Fibroblast of lung (primary cell): ENCODE data around the gene SEC22B. TPM values are rescaled to one million over a fixed set of nuclear protein-coding genes. Genes with fewer than 3 reads are reported as not detected.
"Not testable (repeated sequence)": the region's sequence is repeated elsewhere in the genome, so short reads cannot be mapped to it uniquely, and the experiment has no call there.

ENCODE experiments used
- DNase-seq, 2 donors: peaks; one replicate each; pipeline versions ENCODE4 v3.0.0 to v3.0.0-alpha.2; 2010; ENCODE audit warnings: low read depth in 2 of 2
- H2AFZ ChIP-seq: 2 replicates; pipeline ENCODE4 v1.5.1; 2012; ENCODE audit warnings: low read length, control low read depth, inconsistent platforms
- H3K27ac ChIP-seq: 2 replicates; pipeline ENCODE4 v1.5.1; 2011; ENCODE audit warnings: low read length, control low read depth; ENCODE audit not compliant: insufficient read depth
- H3K27me3 ChIP-seq: 2 replicates; pipeline ENCODE4 v1.5.1; 2011; ENCODE audit warnings: mild to moderate bottlenecking, low read length; ENCODE audit not compliant: control insufficient read depth, insufficient read depth
- H3K36me3 ChIP-seq: 2 replicates; pipeline ENCODE4 v1.5.1; 2011; ENCODE audit warnings: low read length; ENCODE audit not compliant: control insufficient read depth, insufficient read depth
- H3K4me1 ChIP-seq: 2 replicates; pipeline ENCODE4 v1.5.1; 2011; ENCODE audit warnings: low read length; ENCODE audit not compliant: control insufficient read depth, insufficient read depth; ENCODE audit errors: extremely low read depth
- H3K4me2 ChIP-seq: 2 replicates; pipeline ENCODE4 v1.5.1; 2011; ENCODE audit warnings: low read length, control low read depth; ENCODE audit not compliant: insufficient read depth; ENCODE audit errors: extremely low read depth
- H3K4me3 ChIP-seq, 4 experiments: fragments of 200-600 bp in 1 of 4; sonication (generic) in 1 of 4; replicated peaks in 1 of 4; 2 replicates each; pipeline ENCODE4 v1.5.1; 2011 to 2016; ENCODE audit warnings: low read length in 4 of 4, low read depth in 3 of 4, mild to moderate bottlenecking in 3 of 4, control low read depth in 2 of 4, inconsistent platforms in 1 of 4, mixed read lengths in 1 of 4; ENCODE audit not compliant: insufficient read depth in 1 of 4; ENCODE audit errors: control extremely low read depth in 1 of 4
- H3K79me2 ChIP-seq: 2 replicates; pipeline ENCODE4 v1.5.1; 2012; ENCODE audit warnings: mild to moderate bottlenecking, low read length, inconsistent platforms; ENCODE audit not compliant: control insufficient read depth, insufficient read depth
- H3K9ac ChIP-seq: 2 replicates; pipeline ENCODE4 v1.5.1; 2011; ENCODE audit warnings: mild to moderate bottlenecking, low read length, control low read depth; ENCODE audit not compliant: insufficient read depth
- H3K9me3 ChIP-seq: 2 replicates; pipeline ENCODE4 v1.5.1; 2012; ENCODE audit warnings: low read depth, low read length; ENCODE audit not compliant: control insufficient read depth, insufficient read depth
- H4K20me1 ChIP-seq: 2 replicates; pipeline ENCODE4 v1.5.1; 2011; ENCODE audit warnings: low read length; ENCODE audit not compliant: control insufficient read depth, insufficient read depth; ENCODE audit errors: extremely low read depth
- polyA plus RNA-seq, 2 donors: library from polyadenylated mRNA; depleted of rRNA in 1 of 2; stranded (reverse) in 1 of 2; unstranded in 1 of 2; fragments of >200 nt; gene quantifications; 2 replicates each; pipeline ENCODE4 v1.2.1, GENCODE V29; 2011 to 2012; ENCODE audit warnings: missing spikeins in 1 of 2
- total RNA-seq: library from RNA; depleted of rRNA; stranded (reverse); fragments of >200 nt; gene quantifications from 2 replicates; pipeline ENCODE4 v1.2.1, GENCODE V29; 2014

The SEC22B gene
- total and polyA plus RNA-seq, 2 donors (not counting 1 experiment from before 2014, with no cell fraction given), result 71.3 to 74.5 TPM

- H3K27ac ChIP-seq, H3K9ac ChIP-seq, H3K4me1 ChIP-seq, H3K27me3 ChIP-seq, H3K9me3 ChIP-seq, H2AFZ ChIP-seq, H3K36me3 ChIP-seq, H4K20me1 ChIP-seq, H3K4me3 ChIP-seq, DNase-seq, H3K79me2 ChIP-seq, H3K4me2 ChIP-seq: not testable (repeated sequence)
Measured at GRCh38 chr1:120123813-120124510, 52.4 kb downstream of the SEC22B start.

- not testable (repeated sequence) for H3K4me1 ChIP-seq, H4K20me1 ChIP-seq, H2AFZ ChIP-seq, H3K9ac ChIP-seq, DNase-seq, H3K27ac ChIP-seq, H3K4me2 ChIP-seq, H3K79me2 ChIP-seq, H3K36me3 ChIP-seq, H3K9me3 ChIP-seq, H3K4me3 ChIP-seq, H3K27me3 ChIP-seq
Measured at GRCh38 chr1:120122262-120122893, 53.9 kb downstream of the SEC22B start.

DNA sequence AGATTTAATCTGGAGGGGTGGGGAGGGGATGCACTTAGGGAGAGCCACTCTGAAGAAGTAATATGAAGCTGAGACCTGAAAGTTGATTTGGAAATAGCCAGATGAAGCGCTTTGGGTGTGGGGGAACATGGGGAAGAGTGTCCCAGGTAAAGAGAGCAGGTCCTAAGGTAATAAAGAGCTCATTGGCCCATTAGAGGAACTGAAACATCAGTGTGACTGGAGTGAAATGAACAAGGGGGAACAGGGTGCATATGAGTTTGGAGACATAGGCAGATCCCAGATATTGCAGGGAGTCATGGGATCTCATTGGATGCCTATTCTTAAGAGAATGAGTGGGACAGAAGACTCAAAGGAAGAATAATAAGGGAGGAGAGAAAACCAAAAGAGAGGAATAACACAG is 54.5 kb downstream of the SEC22B start:
- H3K4me3 ChIP-seq, H3K27me3 ChIP-seq, H3K79me2 ChIP-seq, H2AFZ ChIP-seq, H3K36me3 ChIP-seq, H3K27ac ChIP-seq, H3K4me2 ChIP-seq, DNase-seq, H3K4me1 ChIP-seq, H3K9me3 ChIP-seq, H3K9ac ChIP-seq, H4K20me1 ChIP-seq: not testable (repeated sequence)

DNA sequence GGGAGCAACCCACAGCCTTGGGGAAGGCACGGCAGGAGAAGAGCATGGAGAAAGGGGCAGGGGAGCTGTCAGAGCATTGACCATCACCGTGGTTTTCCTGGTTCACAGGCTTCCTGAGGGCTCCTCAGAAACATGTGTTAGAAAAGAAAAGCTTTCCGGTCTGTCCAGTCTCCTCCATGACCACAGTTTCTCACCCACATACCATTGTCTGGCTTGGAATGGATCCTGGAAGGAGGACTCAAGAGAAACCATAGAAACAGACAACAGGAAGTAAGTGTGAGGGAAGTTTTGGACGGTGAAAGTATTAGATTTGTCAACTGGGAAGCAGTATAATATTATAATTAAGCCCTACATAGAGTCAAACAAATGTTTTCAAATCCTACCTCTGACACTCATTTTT is 55.8 kb downstream of the SEC22B start:
- H3K27me3 ChIP-seq, H3K9me3 ChIP-seq, H3K36me3 ChIP-seq, H3K9ac ChIP-seq, H2AFZ ChIP-seq, H3K4me1 ChIP-seq, H3K4me2 ChIP-seq, H3K4me3 ChIP-seq, H3K79me2 ChIP-seq, DNase-seq, H4K20me1 ChIP-seq, H3K27ac ChIP-seq: not testable (repeated sequence)

GRCh38 chr1:120117371-120118177 is 58.7 kb downstream of the SEC22B start:
- DNase-seq, result peak; percentile 47 to 65
- H2AFZ ChIP-seq, H3K4me1 ChIP-seq, H4K20me1 ChIP-seq, H3K9ac ChIP-seq, H3K36me3 ChIP-seq, H3K4me2 ChIP-seq, H3K9me3 ChIP-seq, H3K27ac ChIP-seq, H3K4me3 ChIP-seq, H3K79me2 ChIP-seq, H3K27me3 ChIP-seq: not testable (repeated sequence)

- H3K27ac ChIP-seq, H3K9me3 ChIP-seq: not testable (repeated sequence)
Measured at GRCh38 chr1:120116094-120116493, 60.2 kb downstream of the SEC22B start.

More at GRCh38 chr1:120116094-120116493, 60.2 kb downstream of the SEC22B start:
- not testable (repeated sequence) for H3K4me1 ChIP-seq, H3K79me2 ChIP-seq, H3K4me3 ChIP-seq, H3K27me3 ChIP-seq, H3K9ac ChIP-seq, H2AFZ ChIP-seq, H4K20me1 ChIP-seq, H3K4me2 ChIP-seq, H3K36me3 ChIP-seq
- peak in 1 of 2 donors; percentile 36 for DNase-seq
